Karpas-422 (cell line): ENCODE data around the gene HDAC4. TPM values are rescaled to one million over a fixed set of nuclear protein-coding genes. Genes with fewer than 3 reads are reported as not detected.

Experiments used
- DNase-seq: peaks from one replicate; pipeline ENCODE4 v3.0.0-alpha.2; 2015
- H2AFZ ChIP-seq: fragments of 200-600 bp; sonication (generic); 2 replicates; pipeline ENCODE4 v1.6.1; 2014; ENCODE audit warnings: antibody characterized with exemption, low read length, mixed read lengths
- H3K27ac ChIP-seq: fragments of 200-600 bp; sonication (generic); 2 replicates; pipeline ENCODE4 v1.5.1; 2014; ENCODE audit warnings: mild to moderate bottlenecking, low read length, moderate library complexity
- H3K27me3 ChIP-seq: fragments of 200-600 bp; sonication (generic); 2 replicates; pipeline ENCODE4 v1.6.1; 2014; ENCODE audit warnings: low read length, mixed read lengths
- H3K36me3 ChIP-seq: fragments of 200-600 bp; sonication (generic); 2 replicates; pipeline ENCODE4 v1.6.1; 2014; ENCODE audit warnings: low read length, mixed read lengths; ENCODE audit not compliant: insufficient read depth
- H3K4me1 ChIP-seq: fragments of 200-600 bp; sonication (generic); 2 replicates; pipeline ENCODE4 v1.6.1; 2014; ENCODE audit warnings: mild to moderate bottlenecking, low read length, mixed read lengths
- H3K4me2 ChIP-seq: fragments of 200-600 bp; sonication (generic); 2 replicates; pipeline ENCODE4 v1.6.1; 2014; ENCODE audit warnings: low read length, low read depth, mild to moderate bottlenecking; ENCODE audit not compliant: poor library complexity, severe bottlenecking
- H3K4me3 ChIP-seq: fragments of 200-600 bp; sonication (generic); 2 replicates; pipeline ENCODE4 v1.5.1; 2014; ENCODE audit warnings: mild to moderate bottlenecking, antibody characterized with exemption, low read length, mixed read lengths
- H3K79me2 ChIP-seq: fragments of 200-600 bp; sonication (generic); 2 replicates; pipeline ENCODE4 v1.6.1; 2014; ENCODE audit warnings: mild to moderate bottlenecking, low read length, mixed read lengths
- H3K9ac ChIP-seq: fragments of 200-600 bp; sonication (generic); 2 replicates; pipeline ENCODE4 v1.6.0; 2014; ENCODE audit warnings: low read length
- H3K9me2 ChIP-seq: fragments of 200-600 bp; sonication (generic), shearing (Covaris generic); replicated peaks from 2 replicates; pipeline ENCODE4 v1.6.0; 2014; ENCODE audit warnings: mild to moderate bottlenecking, low read length, moderate library complexity; ENCODE audit not compliant: insufficient read depth
- H3K9me3 ChIP-seq: fragments of 300-700, 200-600 bp; sonication (generic); 2 replicates; pipeline ENCODE4 v1.6.1; 2014; ENCODE audit warnings: low read length, mixed read lengths
- H4K20me1 ChIP-seq: fragments of 200-600 bp; sonication (generic); 2 replicates; pipeline ENCODE4 v1.6.1; 2014; ENCODE audit warnings: mild to moderate bottlenecking, antibody characterized with exemption, low read length, low read depth; ENCODE audit not compliant: insufficient read depth
- total RNA-seq: library from RNA; depleted of rRNA; stranded (reverse); fragments of >200 nt; shearing (Covaris generic); gene quantifications from 2 replicates; pipeline ENCODE4 v1.2.3, GENCODE V29; 2014; ENCODE audit warnings: low replicate concordance

Gene HDAC4
- total RNA-seq, 1 experiment from 2014 or later: 8.5 TPM

GRCh38 chr2:239014458-239015217 is 386.2 kb downstream of the HDAC4 start:
- H3K36me3 ChIP-seq: no peaks in the 10 kb centered on the region
- H3K4me2 ChIP-seq: no peak overlapping the region
- H3K27me3 ChIP-seq: no peaks in the 10 kb centered on the region

GRCh38 chr2:239013678-239013976 is 387.2 kb downstream of the HDAC4 start:
- Histone ChIP-seq H3K4me1 (no peaks in the 10 kb centered on the region), H3K4me3 (no peak overlapping the region), H4K20me1 (no peaks in the 10 kb centered on the region), H3K27me3 (no peaks in the 10 kb centered on the region), H3K9me3 (no peaks in the 10 kb centered on the region), H3K79me2 (no peaks in the 10 kb centered on the region), H3K9ac (no peak overlapping the region), H2AFZ (no peak overlapping the region), H3K27ac (no peak overlapping the region), H3K36me3 (no peaks in the 10 kb centered on the region), H3K9me2 (no peaks in the 10 kb centered on the region), H3K4me2 (no peak overlapping the region)
- no peak for DNase-seq

More at GRCh38 chr2:239014458-239015217, 386.2 kb downstream of the HDAC4 start:
- no peak for DNase-seq
- Histone ChIP-seq H3K9ac (no peak overlapping the region), H3K79me2 (no peaks in the 10 kb centered on the region), H4K20me1 (no peaks in the 10 kb centered on the region), H2AFZ (no peak overlapping the region), H3K9me2 (no peaks in the 10 kb centered on the region), H3K4me1 (no peaks in the 10 kb centered on the region), H3K4me3 (no peak overlapping the region), H3K9me3 (no peaks in the 10 kb centered on the region), H3K27ac (no peak overlapping the region)

GRCh38 chr2:239012936-239013677 is 387.7 kb downstream of the HDAC4 start:
- no peak overlapping the region for H2AFZ ChIP-seq
- no peaks in the 10 kb centered on the region for H3K27me3 ChIP-seq

GRCh38 chr2:239012228-239012627 is 388.6 kb downstream of the HDAC4 start:
- DNase-seq: no peak
- H3K4me2 ChIP-seq: no peak overlapping the region
- H3K4me1 ChIP-seq: no peaks in the 10 kb centered on the region
- H3K4me3 ChIP-seq: no peak overlapping the region
- H3K9ac ChIP-seq: no peak overlapping the region
- no peak overlapping the region for H2AFZ ChIP-seq
- no peaks in the 10 kb centered on the region for H3K9me3 ChIP-seq
- H3K36me3 ChIP-seq: no peaks in the 10 kb centered on the region
- no peaks in the 10 kb centered on the region for H3K9me2 ChIP-seq
- H3K27ac ChIP-seq: no peak overlapping the region
- no peaks in the 10 kb centered on the region for H3K27me3 ChIP-seq
- H3K79me2 ChIP-seq: no peaks in the 10 kb centered on the region
- H4K20me1 ChIP-seq: no peaks in the 10 kb centered on the region

More at GRCh38 chr2:239012936-239013677, 387.7 kb downstream of the HDAC4 start:
- Histone ChIP-seq H3K4me1 (no peaks in the 10 kb centered on the region), H3K4me3 (no peak overlapping the region), H3K9me3 (no peaks in the 10 kb centered on the region), H3K27ac (no peak overlapping the region), H3K36me3 (no peaks in the 10 kb centered on the region), H3K4me2 (no peak overlapping the region), H4K20me1 (no peaks in the 10 kb centered on the region), H3K9me2 (no peaks in the 10 kb centered on the region), H3K79me2 (no peaks in the 10 kb centered on the region), H3K9ac (no peak overlapping the region)
- DNase-seq: no peak

- Histone ChIP-seq H3K9me2 (no peaks in the 10 kb centered on the region), H3K79me2 (no peaks in the 10 kb centered on the region), H3K36me3 (no peaks in the 10 kb centered on the region), H3K27ac (no peak overlapping the region), H3K9ac (no peak overlapping the region), H3K4me2 (no peak overlapping the region), H3K27me3 (no peaks in the 10 kb centered on the region), H2AFZ (no peak overlapping the region), H3K9me3 (no peaks in the 10 kb centered on the region), H3K4me3 (no peak overlapping the region), H4K20me1 (no peaks in the 10 kb centered on the region), H3K4me1 (no peaks in the 10 kb centered on the region)
- DNase-seq: no peak
Measured at GRCh38 chr2:239009589-239009961, 391.2 kb downstream of the HDAC4 start.

GRCh38 chr2:239008677-239009588 is 391.9 kb downstream of the HDAC4 start:
- no peaks in the 10 kb centered on the region for H3K9me3 ChIP-seq
- H3K4me3 ChIP-seq: no peak overlapping the region
- no peak for DNase-seq
- no peak overlapping the region for H3K9ac ChIP-seq
- no peak overlapping the region for H3K27ac ChIP-seq
- no peak overlapping the region for H2AFZ ChIP-seq
- no peaks in the 10 kb centered on the region for H3K79me2 ChIP-seq
- H3K36me3 ChIP-seq: no peaks in the 10 kb centered on the region
- no peaks in the 10 kb centered on the region for H3K4me1 ChIP-seq
- H3K27me3 ChIP-seq: no peaks in the 10 kb centered on the region
- H3K9me2 ChIP-seq: no peaks in the 10 kb centered on the region
- H3K4me2 ChIP-seq: no peak overlapping the region
- H4K20me1 ChIP-seq: no peaks in the 10 kb centered on the region

GRCh38 chr2:239008004-239008403 is 392.8 kb downstream of the HDAC4 start:
- H3K9ac ChIP-seq: no peak overlapping the region
- H3K36me3 ChIP-seq: no peaks in the 10 kb centered on the region
- no peak overlapping the region for H2AFZ ChIP-seq
- no peak overlapping the region for H3K27ac ChIP-seq
- DNase-seq: no peak
- H3K9me2 ChIP-seq: no peaks in the 10 kb centered on the region
- no peaks in the 10 kb centered on the region for H4K20me1 ChIP-seq
- no peaks in the 10 kb centered on the region for H3K4me1 ChIP-seq
- no peak overlapping the region for H3K4me3 ChIP-seq
- no peaks in the 10 kb centered on the region for H3K9me3 ChIP-seq
- H3K4me2 ChIP-seq: no peak overlapping the region
- H3K79me2 ChIP-seq: no peaks in the 10 kb centered on the region
- no peaks in the 10 kb centered on the region for H3K27me3 ChIP-seq
